UCSD-AML1 (cell line): Measurements from ENCODE around the gene CALU.

ENCODE experiments used
- DNase-seq: peaks from one replicate; lab custom pipeline; 2025; ENCODE audit not compliant: unreplicated experiment; lab: John Stamatoyannopoulos, UW

CALU gene

GRCh38 chr7:128724743-128725142, 14.4 kb upstream of the CALU start:
- DNase-seq, result no peak

- DNase-seq, result no peak
Measured at GRCh38 chr7:128725531-128725930, 13.6 kb upstream of the CALU start.

GRCh38 chr7:128726059-128726736, 13.0 kb upstream of the CALU start:
- DNase-seq, result no peak

DNA sequence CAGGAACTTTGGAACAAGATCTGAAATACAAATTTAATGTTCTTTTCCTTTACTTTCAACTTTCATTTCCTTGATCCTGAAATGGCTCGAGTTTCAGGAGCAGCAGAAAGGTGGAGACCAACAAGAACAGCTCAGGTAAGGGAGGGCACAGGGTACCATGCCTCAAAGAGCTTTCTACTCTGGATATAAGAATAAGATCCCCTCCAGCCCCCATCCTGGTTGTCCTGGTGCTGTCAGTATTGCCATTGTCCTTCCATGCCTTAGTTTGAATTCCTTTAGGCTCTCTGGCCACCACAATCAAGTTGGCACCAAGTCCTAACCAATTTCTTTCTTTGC, 12.5 kb upstream of the CALU start:
- DNase-seq, result no peak

- DNase-seq, result no peak
Measured at GRCh38 chr7:128727239-128727638, 11.9 kb upstream of the CALU start.

- no peak for DNase-seq
Measured at GRCh38 chr7:128728598-128728997, 10.6 kb upstream of the CALU start.

DNA sequence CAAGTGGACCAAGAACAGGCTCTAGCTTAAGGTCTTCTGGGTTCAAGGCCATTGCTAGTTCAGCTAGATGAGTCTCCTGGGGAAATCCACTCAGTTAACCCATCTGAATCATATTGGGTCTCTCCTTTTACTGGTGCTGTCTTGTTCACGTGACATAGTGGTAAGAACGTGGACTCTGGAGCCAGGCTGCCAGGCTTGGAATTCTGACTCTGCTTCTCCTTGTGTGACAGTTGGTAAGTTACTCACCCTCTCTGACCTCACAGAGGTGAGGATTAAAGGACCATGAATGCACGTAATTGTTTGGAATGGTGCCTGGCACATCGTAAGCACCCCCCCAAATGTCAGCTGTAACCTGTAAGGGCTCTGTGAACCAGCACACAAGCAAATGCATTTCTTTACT, 9.7 kb upstream of the CALU start:
- no peak for DNase-seq

- DNase-seq, result no peak
Measured at GRCh38 chr7:128731184-128731583, 8.0 kb upstream of the CALU start.

GRCh38 chr7:128732521-128733277, 6.5 kb upstream of the CALU start:
- DNase-seq, result no peak

DNA sequence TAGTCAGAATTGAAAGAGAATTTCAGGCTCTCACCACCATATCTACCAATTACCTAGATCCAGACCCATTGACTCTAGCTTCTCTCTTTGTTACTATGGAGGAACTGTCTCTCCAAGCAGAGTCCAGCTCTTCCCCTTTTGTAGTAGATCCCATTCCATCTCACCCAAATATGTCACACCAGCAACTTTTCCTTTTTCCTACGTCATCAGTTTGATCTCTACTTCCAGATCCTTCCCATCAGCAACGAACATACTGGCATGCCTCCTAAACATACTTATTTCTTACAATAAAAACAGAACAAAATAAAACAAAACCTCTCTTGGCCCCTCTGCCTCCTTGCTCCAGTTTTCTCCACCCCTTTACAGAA, 5.9 kb upstream of the CALU start:
- DNase-seq, result no peak

- no peak for DNase-seq
Measured at GRCh38 chr7:128734890-128735289, 4.3 kb upstream of the CALU start.

DNA sequence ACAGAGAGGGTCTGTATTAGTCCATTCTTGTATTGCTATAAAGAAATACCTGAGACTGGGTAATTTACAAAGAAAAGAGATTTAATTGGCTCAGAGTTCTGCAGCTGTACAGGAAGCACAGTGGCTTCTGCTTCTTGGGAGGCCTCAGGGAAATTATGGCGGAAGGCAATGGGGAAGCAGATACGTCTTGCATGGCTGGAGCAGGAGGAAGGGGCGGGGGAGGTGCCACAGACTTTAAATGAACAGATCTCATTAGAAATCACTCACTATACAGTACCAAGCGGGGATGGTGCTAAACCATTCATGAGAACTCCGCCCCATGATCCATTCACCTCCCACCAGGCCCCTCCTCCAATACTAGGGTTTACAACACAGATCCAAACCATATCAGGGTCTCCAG, 3.7 kb upstream of the CALU start:
- peak; percentile 15 for DNase-seq

- no peak for DNase-seq
Measured at GRCh38 chr7:128737441-128737840, 1.7 kb upstream of the CALU start.

GRCh38 chr7:128737867-128738385, 1.2 kb upstream of the CALU start:
- DNase-seq, result no peak

DNA sequence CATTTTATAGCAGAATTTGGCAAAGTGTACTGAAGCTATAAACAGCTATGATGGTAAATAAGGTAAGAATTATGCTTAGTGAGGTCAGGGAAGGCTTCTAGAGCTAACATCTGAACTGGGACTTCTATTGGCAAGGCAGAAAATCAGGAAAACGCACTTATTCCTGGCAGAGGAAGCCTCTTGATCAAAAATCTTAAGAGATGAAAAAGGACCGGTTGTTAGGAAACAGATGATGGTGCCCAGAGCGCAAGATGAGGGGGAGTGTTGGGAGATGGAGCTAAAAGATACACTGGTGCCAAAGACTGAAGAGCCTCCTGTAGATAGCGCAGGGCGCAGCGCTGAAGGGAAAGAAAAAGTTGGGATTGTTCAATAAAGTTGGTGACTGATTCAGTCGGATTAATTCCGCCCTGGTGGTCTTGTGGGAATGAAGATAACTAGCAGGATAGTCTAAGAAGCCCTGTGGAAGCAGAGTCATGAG, 550 bp upstream of the CALU start:
- no peak for DNase-seq

DNA sequence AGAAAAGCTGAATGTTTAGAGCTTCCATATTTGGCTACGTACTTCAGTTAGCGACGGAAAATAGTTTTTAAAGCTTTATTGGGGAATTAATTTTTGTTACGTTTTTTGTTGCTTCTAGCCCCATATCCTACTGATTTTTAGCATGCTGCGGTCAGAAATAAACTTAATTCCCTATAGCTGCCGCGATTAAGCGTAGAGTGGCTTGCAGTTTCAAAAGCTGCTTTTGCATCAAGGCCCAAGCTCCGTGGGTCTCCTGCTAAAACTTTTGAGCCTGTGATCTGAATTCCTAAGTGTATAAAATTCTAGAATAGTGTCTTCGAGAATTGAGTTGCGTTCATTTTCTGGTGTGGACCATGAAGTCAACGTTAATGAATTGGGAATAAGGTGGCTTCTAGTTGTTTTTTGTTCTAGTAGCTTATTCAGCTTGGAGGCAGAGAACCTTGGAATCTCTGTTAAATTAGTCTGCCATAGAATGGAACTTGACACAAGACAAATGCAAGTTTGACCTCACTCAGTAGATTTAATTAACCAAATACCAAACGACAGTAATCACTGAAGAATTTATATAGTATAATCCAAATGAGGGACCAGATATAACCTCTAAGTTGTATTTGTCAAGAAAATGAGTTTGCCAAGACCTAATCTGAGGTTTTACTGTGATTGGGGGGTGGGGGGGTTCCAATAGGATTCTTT, 977 bp downstream of the CALU start:
- no peak for DNase-seq

DNA sequence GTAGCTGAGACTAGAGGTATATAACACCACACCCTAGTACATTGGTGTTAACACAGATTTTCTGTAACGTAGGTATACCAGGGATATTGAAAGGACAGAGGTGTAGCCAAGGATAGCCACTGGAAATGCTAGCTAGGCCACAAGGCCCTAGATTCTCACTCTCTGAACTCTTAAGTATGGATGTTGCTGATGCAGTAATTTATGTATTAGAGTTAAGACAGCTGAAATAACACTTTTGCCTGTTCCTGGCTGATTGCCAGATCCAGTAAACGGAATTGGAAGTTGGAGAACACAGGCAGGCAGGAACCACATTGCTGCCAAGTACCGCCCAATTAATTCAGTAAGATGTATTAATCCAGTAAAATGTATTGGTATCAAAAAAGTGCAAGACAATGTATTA, 1.8 kb downstream of the CALU start:
- no peak for DNase-seq

- no peak for DNase-seq
Measured at GRCh38 chr7:128741491-128741890, 2.3 kb downstream of the CALU start.

- DNase-seq, result no peak
Measured at GRCh38 chr7:128742206-128742605, 3.0 kb downstream of the CALU start.

DNA sequence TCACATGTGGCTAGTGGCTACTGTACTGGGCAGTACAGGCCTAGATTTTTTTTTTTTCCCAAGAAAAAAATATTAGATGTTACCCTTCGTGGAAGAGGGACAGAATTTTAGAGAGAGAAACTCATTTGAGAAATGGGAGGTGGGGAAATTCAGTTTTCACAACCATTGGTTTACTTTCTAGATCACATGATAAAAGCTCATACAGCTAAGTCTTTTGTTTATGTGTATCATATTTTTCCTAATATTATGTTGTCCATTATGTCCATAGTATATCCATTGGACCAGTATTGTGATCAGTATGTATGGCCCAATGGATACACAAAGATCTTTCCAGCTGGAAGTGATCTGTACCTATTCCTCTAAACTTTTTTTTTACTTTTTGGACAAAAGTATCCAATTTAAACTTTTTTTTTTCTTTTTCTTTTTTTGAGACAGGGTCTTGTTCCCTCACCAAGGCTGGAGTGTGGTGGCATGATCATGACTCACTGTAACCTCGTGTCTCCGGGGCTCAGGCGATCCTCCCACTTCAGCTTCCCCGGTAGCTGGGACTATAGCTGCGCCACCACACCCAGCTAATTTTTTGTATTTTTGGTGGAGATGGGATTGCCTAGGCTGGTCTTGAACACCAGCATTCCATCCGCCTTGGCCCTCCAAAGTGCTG, 4.1 kb downstream of the CALU start:
- DNase-seq, result no peak

GRCh38 chr7:128744366-128744905, 5.3 kb downstream of the CALU start:
- no peak for DNase-seq
